NT2/D1 (cell line): ENCODE data around the gene SMIM3.

Experiments used
- SUZ12 ChIP-seq: IDR thresholded peaks from 2 replicates; pipeline ENCODE4 v1.6.1; 2011; ENCODE audit not compliant: insufficient read length, insufficient read depth; ENCODE audit errors: extremely low read depth
- YY1 ChIP-seq: IDR thresholded peaks from 2 replicates; pipeline ENCODE4 v1.6.1; 2011; ENCODE audit not compliant: insufficient read length, insufficient read depth

DNA sequence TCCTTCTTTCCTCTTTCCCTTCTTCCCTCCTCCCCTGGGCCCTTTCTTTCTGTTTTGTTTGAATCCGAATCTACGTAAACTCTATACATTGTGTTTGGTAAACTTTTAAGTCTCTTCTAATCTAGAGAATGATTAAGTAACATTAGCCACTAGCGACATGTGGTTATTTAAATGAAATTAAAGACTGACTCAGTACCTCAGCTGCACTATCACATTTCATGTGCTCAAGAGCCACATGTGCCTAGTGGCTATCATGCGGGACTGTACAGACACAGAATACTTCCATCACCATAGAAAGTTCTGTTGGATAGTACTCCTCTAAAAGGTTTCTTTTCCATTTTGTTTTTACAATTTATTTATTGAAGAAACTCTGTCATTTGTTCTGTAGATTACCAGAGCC lies 48.7 kb upstream of the SMIM3 start:
- TF ChIP-seq SUZ12 (no peak), YY1 (no peak)
